NT2/D1 (cell line): ENCODE results near the gene NFIL3.

Source experiments
- SUZ12 ChIP-seq: IDR thresholded peaks from 2 replicates; pipeline ENCODE4 v1.6.1; 2011; ENCODE audit not compliant: insufficient read length, insufficient read depth; ENCODE audit errors: extremely low read depth
- YY1 ChIP-seq: IDR thresholded peaks from 2 replicates; pipeline ENCODE4 v1.6.1; 2011; ENCODE audit not compliant: insufficient read length, insufficient read depth
- ZNF274 ChIP-seq: IDR thresholded peaks from 2 replicates; pipeline ENCODE4 v1.6.1; 2011; ENCODE audit warnings: mild to moderate bottlenecking, low read depth, low read length

DNA sequence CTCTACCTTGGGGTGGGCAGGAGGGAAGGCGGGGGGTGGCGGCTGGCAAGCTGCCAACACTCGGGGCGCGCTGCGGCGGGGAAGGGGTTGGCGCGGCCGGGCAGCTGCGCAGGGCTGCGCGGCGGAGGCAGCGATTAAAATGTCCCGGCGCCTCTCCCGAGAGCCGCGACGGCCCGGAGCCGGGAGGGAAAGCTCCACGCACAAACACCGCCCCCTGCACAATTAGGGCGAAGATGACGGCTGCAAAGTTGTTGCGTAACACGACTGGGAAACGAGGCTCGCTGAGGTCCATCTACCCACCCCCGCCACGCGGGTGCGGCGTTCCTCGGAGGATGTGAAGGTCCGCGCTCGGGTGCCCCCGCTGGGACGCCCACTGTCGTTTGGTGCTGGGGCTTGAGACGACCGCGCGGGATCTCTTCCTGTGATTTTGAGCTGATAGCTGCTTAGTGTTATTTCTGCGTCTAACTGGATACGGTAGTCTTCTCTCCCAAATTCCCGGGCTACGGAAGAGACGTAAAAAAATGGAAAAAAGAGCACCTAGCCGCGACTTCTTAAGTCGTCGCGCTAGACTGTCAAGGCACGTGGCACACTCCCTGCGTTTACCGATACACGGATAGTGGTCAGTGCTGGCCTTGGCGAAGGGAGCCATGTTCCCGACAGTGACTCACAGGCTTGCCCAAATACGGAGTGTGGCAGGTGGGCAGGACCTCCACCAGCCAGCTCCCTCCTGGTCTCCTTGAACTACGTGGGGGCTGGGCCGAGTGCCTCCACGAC, 958 bp upstream of the NFIL3 start:
- TF ChIP-seq ZNF274 (no peak), SUZ12 (no peak), YY1 (no peak)
